ENCODE measurements around the gene SRRM4.

SRRM4 gene

DNA sequence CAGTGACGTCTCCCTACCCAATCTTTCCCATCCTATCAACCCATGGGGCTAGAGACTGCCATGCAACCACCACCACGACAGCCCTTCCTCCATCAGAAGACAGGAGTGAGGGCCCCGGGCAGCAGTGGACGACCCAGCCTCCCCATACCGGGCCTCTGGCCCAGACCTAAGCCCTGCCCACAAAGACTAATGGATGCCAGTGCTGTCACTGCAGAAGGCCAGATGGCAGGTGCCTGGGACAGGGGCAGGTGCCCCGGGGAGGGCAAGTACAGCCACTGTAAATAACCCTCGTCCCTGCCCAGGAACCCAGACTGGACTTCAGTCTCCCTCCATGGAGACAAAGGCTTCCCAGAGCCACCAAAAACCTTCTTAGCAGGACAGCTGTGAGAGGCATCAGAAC, 177.1 kb downstream of the SRRM4 start:
- Mint-ChIP-seq H3K9me3 (peaks cover 7% of the 10 kb centered on the region), H3K36me3 (no peaks in the 10 kb centered on the region), H3K4me3 (no peak overlapping the region), H3K27me3 (peaks cover 4% of the 10 kb centered on the region), H3K27ac (no peak overlapping the region), H3K4me1 (peaks cover 2% of the 10 kb centered on the region)
- ATAC-seq (ENCODE audit: low read depth) (no peak), DNase-seq (ENCODE audit: low spot score in 2 of 2) (no peak)

DNA sequence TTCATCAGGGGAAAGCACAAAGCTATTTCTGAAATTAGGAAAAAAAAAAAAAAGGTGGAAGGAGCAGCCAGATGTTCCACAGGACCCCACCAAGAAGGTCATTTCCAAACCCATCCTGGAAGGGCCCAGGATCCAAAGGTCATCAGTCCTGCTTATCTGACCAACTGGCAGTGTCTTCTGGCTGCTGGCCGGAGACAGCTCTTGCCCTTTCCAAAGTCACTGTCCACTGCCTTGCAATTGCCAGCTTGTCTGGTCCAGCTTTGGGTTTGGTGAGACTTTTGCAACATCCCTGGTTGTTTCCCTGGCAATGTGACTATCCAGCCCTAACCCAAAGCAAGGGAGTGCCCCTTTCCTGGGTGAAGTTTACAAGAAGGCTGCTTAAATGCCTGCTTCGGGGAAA, 178.5 kb downstream of the SRRM4 start:
- DNase-seq (ENCODE audit: low spot score in 2 of 2) (no peak), ATAC-seq (ENCODE audit: low read depth) (no peak)
- Mint-ChIP-seq H3K27ac (no peak overlapping the region), H3K4me1 (no peaks in the 10 kb centered on the region), H3K27me3 (peaks cover 1% of the 10 kb centered on the region), H3K9me3 (no peaks in the 10 kb centered on the region), H3K36me3 (no peaks in the 10 kb centered on the region), H3K4me3 (no peak overlapping the region)

DNA sequence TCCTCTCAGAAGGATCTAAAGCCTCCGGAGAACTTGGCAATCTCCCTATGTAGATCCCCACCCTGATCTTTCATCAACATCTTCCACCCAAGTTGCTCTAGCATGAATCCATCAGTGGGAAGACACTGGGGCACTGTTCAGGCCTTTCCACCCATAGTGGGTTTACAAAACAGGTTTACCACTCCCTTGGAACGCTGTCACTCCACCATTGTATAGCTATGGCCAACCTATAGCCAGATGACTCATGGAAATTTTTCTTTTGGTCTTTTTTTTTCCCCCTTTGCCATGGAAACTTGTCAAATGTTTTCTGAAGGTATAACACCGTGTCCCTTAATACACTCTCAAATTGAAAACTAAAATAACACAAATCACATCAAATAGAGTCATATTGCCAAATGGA, 186.6 kb downstream of the SRRM4 start:
- Mint-ChIP-seq H3K4me1 (no peaks in the 10 kb centered on the region), H3K4me3 (no peak overlapping the region), H3K9me3 (peaks cover 2% of the 10 kb centered on the region), H3K27ac (no peak overlapping the region), H3K27me3 (peaks cover 1% of the 10 kb centered on the region), H3K36me3 (no peaks in the 10 kb centered on the region)
- no peak for ATAC-seq (ENCODE audit: low read depth)
- no peak for DNase-seq (ENCODE audit: low spot score in 2 of 2)

- H3K4me3 Mint-ChIP-seq: no peak overlapping the region
- DNase-seq (ENCODE audit: low spot score in 2 of 2) (no peak), ATAC-seq (ENCODE audit: low read depth) (no peak)
- H3K27ac Mint-ChIP-seq: no peak overlapping the region
- peaks cover 2% of the 10 kb centered on the region for H3K9me3 Mint-ChIP-seq
- no peaks in the 10 kb centered on the region for H3K36me3 Mint-ChIP-seq
- H3K27me3 Mint-ChIP-seq: peaks cover 1% of the 10 kb centered on the region
- no peaks in the 10 kb centered on the region for H3K4me1 Mint-ChIP-seq
These were observed 187.4 kb downstream of the SRRM4 start for GRCh38 chr12:119168721-119169120.

DNA sequence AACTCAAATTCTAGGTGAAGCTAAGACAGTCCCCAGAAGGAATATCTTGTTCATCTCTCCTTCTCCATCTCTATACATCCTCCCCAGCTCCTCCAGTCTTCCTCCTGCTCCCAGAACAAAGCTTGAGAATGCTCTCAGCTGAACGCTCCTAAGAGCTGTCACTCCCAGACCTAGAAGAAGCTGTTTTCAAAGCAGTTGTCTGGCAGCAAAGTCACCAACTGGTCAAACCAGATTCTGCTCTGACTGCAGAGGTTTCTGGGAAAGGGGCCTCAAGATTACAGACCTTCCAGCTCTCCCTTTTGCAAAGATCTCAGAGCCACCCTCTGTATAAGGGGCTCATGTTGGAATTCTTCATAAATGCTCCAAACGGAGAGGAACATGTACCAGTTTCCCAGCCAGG, 187.8 kb downstream of the SRRM4 start:
- Mint-ChIP-seq H3K27me3 (peaks cover 1% of the 10 kb centered on the region), H3K9me3 (peaks cover 2% of the 10 kb centered on the region), H3K36me3 (no peaks in the 10 kb centered on the region), H3K27ac (no peak overlapping the region), H3K4me1 (no peaks in the 10 kb centered on the region), H3K4me3 (no peak overlapping the region)
- ATAC-seq (ENCODE audit: low read depth): no peak
- DNase-seq (ENCODE audit: low spot score in 2 of 2): no peak

- H3K27me3 Mint-ChIP-seq: peaks cover 1% of the 10 kb centered on the region
- no peaks in the 10 kb centered on the region for H3K36me3 Mint-ChIP-seq
- H3K9me3 Mint-ChIP-seq: peaks cover 2% of the 10 kb centered on the region
- no peak overlapping the region for H3K27ac Mint-ChIP-seq
- no peak for ATAC-seq (ENCODE audit: low read depth)
- no peaks in the 10 kb centered on the region for H3K4me1 Mint-ChIP-seq
- DNase-seq (ENCODE audit: low spot score in 2 of 2): no peak
- H3K4me3 Mint-ChIP-seq: no peak overlapping the region
These were observed 189.9 kb downstream of the SRRM4 start for GRCh38 chr12:119171291-119171690.

DNA sequence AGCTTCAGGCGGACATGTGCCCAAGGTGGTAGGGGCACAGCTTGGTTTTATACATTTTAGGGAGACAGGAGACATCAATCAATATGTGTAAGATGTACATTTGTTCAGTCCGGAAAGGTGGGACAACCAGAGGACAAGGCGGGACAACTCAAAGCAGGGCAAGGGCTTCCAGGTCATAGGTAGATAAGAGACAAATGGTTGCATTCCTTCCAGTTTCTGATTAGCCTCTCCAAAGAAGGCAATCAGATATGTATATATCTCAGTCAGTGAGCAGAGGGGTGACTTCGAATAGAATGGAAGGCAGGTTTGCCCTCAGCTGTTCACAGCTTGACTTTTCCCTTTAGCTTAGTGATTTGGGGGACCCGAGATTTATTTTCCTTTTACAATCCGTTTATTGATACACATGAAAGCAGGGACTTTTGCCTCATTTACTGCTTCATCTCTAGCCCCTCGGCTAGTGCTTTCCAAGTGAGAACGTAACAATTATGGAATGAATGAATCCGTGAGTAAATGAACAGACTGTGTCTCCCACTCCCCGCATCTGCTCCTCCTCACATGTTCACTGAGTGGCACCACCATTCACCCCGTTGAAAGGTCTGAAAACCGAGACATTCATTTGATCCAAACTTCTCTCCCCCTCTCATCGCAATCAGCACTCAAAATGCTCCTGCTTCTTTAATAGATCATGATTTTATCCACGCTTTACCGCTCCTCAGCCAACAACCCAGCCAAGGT, 190.5 kb downstream of the SRRM4 start:
- Mint-ChIP-seq H3K4me3 (no peak overlapping the region), H3K9me3 (peaks cover 2% of the 10 kb centered on the region), H3K27ac (no peak overlapping the region), H3K36me3 (no peaks in the 10 kb centered on the region), H3K4me1 (no peaks in the 10 kb centered on the region), H3K27me3 (peaks cover 1% of the 10 kb centered on the region)
- ATAC-seq (ENCODE audit: low read depth) (no peak), DNase-seq (ENCODE audit: low spot score in 2 of 2) (no peak)

- DNase-seq (ENCODE audit: low spot score in 2 of 2) (no peak), ATAC-seq (ENCODE audit: low read depth) (no peak)
- H3K27me3 Mint-ChIP-seq: peaks cover 4% of the 10 kb centered on the region
- H3K4me1 Mint-ChIP-seq: no peaks in the 10 kb centered on the region
- peaks cover 2% of the 10 kb centered on the region for H3K9me3 Mint-ChIP-seq
- no peaks in the 10 kb centered on the region for H3K36me3 Mint-ChIP-seq
- no peak overlapping the region for H3K27ac Mint-ChIP-seq
- no peak overlapping the region for H3K4me3 Mint-ChIP-seq
These were observed 193.7 kb downstream of the SRRM4 start for GRCh38 chr12:119175081-119175480.

DNA sequence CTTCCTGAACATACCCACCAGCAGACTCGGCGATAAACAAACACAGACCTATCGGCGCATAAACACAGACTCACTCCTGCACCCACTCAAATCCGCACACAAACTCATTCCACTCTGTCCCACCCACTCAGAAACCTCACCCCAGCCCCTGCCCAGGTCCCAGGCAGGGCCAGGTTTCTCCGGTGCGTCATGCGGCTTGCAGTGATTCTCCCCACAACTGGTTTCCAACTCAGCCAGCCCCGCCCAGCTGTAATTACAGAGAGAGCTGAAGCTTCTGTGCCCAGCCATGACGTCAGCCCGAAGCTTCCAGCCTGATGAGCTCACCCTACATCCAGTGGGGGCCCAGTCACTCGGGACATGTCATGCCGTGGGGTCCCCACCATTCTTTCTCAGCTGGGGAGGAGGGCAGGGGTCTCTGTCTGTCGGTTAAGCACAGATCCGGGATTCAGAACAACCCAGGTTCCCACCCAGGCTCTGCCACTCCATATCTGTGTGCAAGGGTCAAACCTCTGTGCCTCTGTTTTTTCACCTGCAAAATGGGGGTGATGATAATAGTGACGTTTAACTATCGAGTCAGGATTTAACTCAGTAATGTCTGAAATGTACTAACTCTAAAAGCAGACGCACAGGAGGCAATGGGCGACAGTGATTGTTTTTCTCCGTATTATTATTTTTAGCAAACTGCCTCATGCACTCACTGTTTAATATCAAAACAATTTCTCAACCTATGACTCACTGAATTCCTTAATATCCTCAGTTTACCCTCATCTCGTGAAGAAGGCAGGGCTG, 195.1 kb downstream of the SRRM4 start:
- Mint-ChIP-seq H3K27me3 (peaks cover 4% of the 10 kb centered on the region), H3K4me1 (no peaks in the 10 kb centered on the region), H3K36me3 (no peaks in the 10 kb centered on the region), H3K9me3 (no peaks in the 10 kb centered on the region), H3K4me3 (no peak overlapping the region), H3K27ac (no peak overlapping the region)
- no peak for ATAC-seq (ENCODE audit: low read depth)
- no peak for DNase-seq (ENCODE audit: low spot score in 2 of 2)

DNA sequence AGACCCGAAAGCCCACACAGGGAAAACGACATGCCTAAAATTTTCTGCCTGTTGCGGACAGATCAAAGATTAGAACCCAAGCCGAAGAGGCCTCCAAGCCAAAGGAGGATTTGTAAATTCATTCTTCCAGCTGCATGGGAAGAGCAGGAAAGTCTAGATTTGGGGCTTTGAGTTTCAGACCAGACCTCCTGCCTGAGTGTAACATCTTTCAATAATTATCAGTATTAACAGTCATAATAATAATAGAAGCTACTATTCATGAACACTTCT, 195.7 kb downstream of the SRRM4 start:
- no peak for DNase-seq (ENCODE audit: low spot score in 2 of 2)
- no peaks in the 10 kb centered on the region for H3K9me3 Mint-ChIP-seq
- H3K36me3 Mint-ChIP-seq: no peaks in the 10 kb centered on the region
- H3K27me3 Mint-ChIP-seq: peaks cover 4% of the 10 kb centered on the region
- no peak overlapping the region for H3K4me3 Mint-ChIP-seq
- ATAC-seq (ENCODE audit: low read depth): no peak
- H3K4me1 Mint-ChIP-seq: no peaks in the 10 kb centered on the region
- H3K27ac Mint-ChIP-seq: no peak overlapping the region

DNA sequence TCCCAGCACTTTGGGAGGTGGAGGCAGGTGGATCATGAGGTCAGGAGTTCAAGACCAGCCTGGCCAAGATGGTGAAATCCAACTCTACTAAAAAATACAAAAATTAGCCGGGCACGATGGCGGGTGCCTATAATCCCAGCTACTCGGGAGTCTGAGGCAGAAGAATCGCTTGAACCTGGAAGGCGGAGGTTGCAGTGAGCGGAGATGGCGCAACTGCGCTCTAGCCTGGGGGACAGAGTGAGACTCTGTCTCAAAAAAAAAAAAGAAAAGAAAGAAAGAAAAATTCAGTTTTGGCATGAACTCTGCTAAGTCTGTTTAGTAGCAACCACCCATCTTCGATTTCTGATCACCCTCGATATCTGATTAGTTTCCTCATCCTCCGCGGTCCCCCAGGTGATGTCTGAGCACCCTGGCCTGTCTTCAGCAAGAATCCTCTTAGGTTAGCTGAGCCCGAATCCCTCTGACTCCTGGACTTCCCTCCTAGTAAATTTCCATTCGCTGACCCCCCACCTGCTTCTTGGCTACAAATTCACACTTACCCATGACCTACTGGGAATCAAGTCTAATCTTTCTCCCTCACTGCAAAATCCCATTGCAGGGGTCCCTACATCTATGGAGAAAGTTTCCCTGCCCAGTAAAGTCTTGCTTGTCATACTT, 196.5 kb downstream of the SRRM4 start:
- no peaks in the 10 kb centered on the region for H3K4me1 Mint-ChIP-seq
- DNase-seq (ENCODE audit: low spot score in 2 of 2) (no peak), ATAC-seq (ENCODE audit: low read depth) (no peak)

GRCh38 chr12:119178544-119179334, 197.4 kb downstream of the SRRM4 start, which contains the start of gene HSPB8:
HSPB8 (plus strand) TSS chr12:119178931; CDS start chr12:119179313, 382 bp downstream.
- H3K27me3 Mint-ChIP-seq: peaks cover 4% of the 10 kb centered on the region
- H3K9me3 Mint-ChIP-seq: no peaks in the 10 kb centered on the region
- DNase-seq (ENCODE audit: low spot score in 2 of 2): no peak
- no peaks in the 10 kb centered on the region for H3K4me1 Mint-ChIP-seq
- H3K36me3 Mint-ChIP-seq: no peaks in the 10 kb centered on the region
- no peak within 1 kb of the TSS for H3K4me3 Mint-ChIP-seq
- H3K27ac Mint-ChIP-seq: no peak within 1 kb of the TSS
- ATAC-seq (ENCODE audit: low read depth): no peak

More for the DNA sequence above, 196.5 kb downstream of the SRRM4 start:
- Mint-ChIP-seq H3K27me3 (peaks cover 4% of the 10 kb centered on the region), H3K9me3 (no peaks in the 10 kb centered on the region), H3K27ac (no peak overlapping the region), H3K4me3 (no peak overlapping the region), H3K36me3 (no peaks in the 10 kb centered on the region)

DNA sequence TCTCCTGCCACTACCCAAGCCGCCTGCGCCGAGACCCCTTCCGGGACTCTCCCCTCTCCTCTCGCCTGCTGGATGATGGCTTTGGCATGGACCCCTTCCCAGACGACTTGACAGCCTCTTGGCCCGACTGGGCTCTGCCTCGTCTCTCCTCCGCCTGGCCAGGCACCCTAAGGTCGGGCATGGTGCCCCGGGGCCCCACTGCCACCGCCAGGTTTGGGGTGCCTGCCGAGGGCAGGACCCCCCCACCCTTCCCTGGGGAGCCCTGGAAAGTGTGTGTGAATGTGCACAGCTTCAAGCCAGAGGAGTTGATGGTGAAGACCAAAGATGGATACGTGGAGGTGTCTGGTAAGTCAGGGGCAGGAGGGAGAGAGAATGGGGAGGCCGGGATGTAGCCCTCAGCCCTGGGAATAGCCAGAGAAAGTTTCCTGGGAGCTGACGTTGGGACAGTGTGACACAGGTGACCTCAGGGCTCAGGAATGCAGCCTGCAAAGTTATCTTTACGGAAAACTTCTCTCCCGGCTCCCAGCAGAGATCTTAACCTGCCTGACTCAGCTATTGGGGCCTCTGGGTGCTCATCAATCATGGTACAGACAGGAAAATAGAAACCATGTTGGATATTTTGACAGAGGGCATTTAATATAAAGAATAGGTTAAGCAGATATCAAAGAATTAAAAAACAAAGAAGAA, 198.1 kb downstream of the SRRM4 start:
- Mint-ChIP-seq H3K27ac (no peak overlapping the region), H3K36me3 (no peaks in the 10 kb centered on the region), H3K27me3 (peaks cover 4% of the 10 kb centered on the region), H3K4me1 (no peaks in the 10 kb centered on the region), H3K9me3 (no peaks in the 10 kb centered on the region), H3K4me3 (no peak overlapping the region)
- ATAC-seq (ENCODE audit: low read depth): no peak
- DNase-seq (ENCODE audit: low spot score in 2 of 2): no peak

Measured in memory B cell (primary cell).